Dermis microvascular lymphatic vessel endothelial cell (primary cell): ENCODE measurements around the gene SMAD1. TPM values are rescaled to one million over a fixed set of nuclear protein-coding genes. Genes with fewer than 3 reads are reported as not detected.
A peak's percentile ranks its signal among the peaks of the same experiment; 100 is the strongest.

Experiments
- DNase-seq, 2 donors: peaks; one replicate each; pipeline versions ENCODE4 v3.0.0 to v3.0.0-alpha.2; 2010; ENCODE audit warnings: low read depth in 2 of 2
- total RNA-seq: library from RNA; depleted of rRNA; stranded (reverse); fragments of >200 nt; gene quantifications from 2 replicates; pipeline ENCODE4 v1.2.1, GENCODE V29; 2014

Gene SMAD1
- total RNA-seq, 1 donor from 2014 or later = 68.4 TPM

DNA sequence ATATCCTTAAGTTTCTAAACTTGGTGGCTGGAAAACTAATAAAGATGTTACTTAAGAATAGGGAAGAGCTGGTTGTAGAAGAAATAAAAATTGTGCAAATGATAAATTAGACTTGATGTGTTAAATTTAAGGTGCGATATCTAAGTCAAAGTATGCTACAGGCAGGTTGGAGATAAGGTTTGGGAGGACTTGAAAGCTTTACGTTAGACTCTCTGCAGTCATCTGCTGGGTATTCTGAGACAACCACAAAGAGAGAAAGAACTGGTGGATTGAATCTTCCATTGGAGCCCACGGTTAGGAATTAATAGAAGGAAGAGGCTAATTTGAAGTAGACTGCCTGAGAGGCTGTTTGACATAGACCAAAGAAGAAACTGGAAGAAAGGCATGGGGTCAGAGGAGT, 7.9 kb downstream of the SMAD1 start:
- DNase-seq = no peak

DNA sequence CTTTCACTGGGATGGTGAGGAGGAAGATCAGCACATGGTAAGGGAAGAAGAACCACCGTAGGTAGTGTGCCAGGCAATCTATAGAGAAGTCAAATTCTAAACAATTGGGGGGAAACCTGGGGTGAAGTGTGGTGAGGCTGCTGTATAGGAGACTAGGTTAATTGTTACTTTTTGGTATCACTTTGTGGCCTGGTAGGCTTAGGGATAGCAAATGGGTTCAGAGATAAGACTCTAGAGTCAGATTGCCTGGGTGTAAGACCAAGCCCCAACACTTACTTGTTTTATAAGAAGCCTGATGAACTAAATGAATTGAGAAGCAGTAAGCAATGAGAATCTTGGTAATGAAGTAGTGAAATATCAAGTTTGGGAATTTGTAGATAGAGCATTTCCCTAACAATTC, 8.7 kb downstream of the SMAD1 start:
- no peak for DNase-seq

DNA sequence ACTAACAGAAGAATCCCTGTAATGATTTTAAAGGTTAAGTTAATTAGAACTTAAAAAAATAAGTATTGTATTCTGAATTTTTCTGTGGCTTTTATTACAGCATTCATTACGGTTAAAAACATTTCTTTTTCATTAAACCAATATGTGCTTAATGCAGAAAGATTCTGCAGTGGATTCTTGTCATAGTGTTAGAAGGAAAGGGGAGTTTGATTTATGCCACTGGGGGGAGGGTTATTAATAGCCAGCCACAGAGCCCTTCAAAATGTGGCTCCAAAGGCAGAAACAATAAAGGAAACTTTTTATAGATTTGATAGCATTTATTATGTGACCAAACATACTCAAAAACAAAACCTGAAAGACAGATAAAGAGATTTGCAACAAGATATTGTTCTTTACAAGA, 9.1 kb downstream of the SMAD1 start:
- no peak for DNase-seq

DNA sequence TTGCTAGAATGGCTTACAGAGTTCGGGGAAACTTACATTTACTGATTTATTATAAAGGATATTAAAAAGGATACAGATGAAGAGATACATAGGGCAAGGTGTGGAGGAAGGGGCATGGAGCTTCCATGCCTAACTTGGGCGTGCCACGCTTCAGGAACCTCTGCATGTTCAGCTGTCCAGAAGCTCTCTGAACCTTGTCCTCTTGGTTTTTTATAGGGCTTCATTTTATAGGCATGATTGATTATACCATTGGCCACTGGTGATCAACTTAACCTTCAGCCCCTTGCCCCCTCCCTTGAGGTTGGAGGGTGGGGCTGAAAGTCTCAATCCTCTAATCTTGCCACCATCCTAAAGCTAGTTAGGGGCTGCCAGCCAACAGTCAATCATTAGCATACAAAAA, 10.7 kb downstream of the SMAD1 start:
- DNase-seq = no peak

DNA sequence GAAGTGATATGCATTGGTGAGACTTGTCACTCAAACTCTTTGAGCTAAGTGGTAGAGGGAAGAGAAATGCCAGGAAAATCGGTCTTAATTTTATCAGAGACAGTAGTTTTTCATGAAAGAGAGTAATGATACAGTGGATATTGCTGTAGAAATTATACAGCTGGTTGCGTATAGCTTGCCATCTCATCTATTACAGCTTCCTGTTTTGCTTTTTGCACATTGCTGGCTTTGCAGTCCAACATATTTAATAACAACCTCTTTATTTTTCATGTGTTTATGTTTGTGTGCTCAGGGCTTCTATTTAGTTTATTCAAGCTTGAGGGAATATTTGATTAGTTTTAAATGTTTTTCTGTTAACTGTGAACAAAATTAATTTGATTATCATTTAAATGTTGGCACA, 11.5 kb downstream of the SMAD1 start:
- DNase-seq = peak in 1 of 2 donors; percentile 30

DNA sequence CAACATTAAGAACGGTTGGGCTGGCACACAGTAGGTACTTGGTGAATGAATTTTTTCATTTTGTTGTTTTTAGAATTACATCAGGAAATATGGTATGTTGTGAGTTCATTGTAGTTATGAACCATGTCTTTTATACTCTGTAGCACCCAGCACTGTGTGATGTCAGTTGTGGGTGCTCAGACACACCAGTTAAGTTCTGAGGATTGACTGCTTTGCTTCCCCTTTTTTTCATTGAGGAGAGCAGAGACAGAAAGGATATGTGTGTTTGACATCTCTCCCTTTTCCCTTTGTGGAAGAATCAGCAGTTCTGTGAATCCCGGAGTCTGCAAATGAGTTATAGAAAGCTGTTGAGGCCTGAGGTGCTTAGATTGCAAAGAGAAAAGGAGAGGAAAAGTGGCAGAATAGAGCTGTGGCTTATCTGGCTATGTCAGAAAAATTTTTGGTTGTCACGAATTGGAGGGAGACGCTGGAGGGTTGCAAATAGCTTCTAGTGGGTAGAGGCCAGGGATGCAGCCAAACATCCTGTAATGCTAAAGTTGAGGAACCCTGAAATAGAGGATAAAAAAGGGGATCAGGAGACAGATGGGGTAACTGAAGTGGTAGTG, 13.1 kb downstream of the SMAD1 start:
- DNase-seq = no peak

GRCh38 chr4:145496292-145496691, 14.6 kb downstream of the SMAD1 start:
- no peak for DNase-seq

- DNase-seq = no peak
These were observed 15.8 kb downstream of the SMAD1 start for GRCh38 chr4:145497199-145498149.

GRCh38 chr4:145498430-145498829, 16.8 kb downstream of the SMAD1 start:
- DNase-seq = no peak

- peak; percentile 95 to 99 for DNase-seq
These were observed 19.5 kb downstream of the SMAD1 start for GRCh38 chr4:145501051-145501660.

DNA sequence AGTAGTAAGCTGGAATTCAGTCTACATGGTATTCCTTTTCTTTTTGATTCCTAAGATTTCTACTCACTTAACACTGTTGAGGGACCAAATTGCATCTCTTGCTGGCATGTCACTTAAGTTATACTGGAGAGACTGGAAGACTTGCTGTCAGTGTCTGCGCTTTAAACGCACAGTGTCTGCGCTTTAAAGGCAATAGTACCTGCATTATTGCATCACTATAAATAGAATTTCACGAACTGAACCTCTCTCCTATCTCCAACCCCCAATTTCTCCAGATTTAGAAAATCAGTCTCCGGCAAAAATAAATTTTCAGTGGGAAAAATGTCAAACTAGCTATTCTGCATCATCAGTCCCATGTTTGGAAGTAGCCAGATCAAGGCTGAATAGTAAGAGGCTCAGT, 21.2 kb downstream of the SMAD1 start:
- no peak for DNase-seq

DNA sequence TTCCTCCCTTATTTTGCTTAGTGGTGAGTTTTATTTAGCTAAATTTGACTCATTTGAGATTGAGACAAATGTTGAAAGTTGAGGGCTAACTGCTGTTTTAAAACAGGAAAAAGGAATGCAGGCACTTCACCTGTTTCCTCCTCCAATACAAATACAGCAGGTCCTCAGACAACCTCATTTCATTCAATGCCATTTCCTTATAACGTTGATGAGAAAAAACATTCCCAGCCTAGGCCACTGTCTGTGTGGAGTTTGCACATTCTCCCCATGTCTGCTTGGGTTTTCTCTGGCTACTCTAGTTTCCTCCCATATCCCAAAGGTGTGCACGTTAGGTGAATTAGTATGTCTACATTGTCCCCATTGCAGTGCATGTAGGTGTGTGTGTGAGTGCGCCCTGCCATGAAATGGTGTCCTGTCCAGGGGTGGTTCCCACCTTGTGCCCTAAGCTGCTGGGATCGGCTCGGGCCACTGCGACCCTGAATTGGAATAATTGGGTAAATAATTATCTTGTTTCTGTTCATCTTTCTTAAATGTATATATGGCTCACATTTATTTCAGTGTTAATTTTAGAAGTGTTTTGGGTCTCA, 21.9 kb downstream of the SMAD1 start:
- peak in 1 of 2 donors; percentile 80 for DNase-seq

- DNase-seq = no peak
These were observed 24.3 kb downstream of the SMAD1 start for GRCh38 chr4:145505995-145506394.

- DNase-seq = peak in 1 of 2 donors; percentile 83
These were observed 26.0 kb downstream of the SMAD1 start for GRCh38 chr4:145507636-145508035.

- DNase-seq = peak in 1 of 2 donors; percentile 46
These were observed 30.4 kb downstream of the SMAD1 start for GRCh38 chr4:145511913-145512522.

DNA sequence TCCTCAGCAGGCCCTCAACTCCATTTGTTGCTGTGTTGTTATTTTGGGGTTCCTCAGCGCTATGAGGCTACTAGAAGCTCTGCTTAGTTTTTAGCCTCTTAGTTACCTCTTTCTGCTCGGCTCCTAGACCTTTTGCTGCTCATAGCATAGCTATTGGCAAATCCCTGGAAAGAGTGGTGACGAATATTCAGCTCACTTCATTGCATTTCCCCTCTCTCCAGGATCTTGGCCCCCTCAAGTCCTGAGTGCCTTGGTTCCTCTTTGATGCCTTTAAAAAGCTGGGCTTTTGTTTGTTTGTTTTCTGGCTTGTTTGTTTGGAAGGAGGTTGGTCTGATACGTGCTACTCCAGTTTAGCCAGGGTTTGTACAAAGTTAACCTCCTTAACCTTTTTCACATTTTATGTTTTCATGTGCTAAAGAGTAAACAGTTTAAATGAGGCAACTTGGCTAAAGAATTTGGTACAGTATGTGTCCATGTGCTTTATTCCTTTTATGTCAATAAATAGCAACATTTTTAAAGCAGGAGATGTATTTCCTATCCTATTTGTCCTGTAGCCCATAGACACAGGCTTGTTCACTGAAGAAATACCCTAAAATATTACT, 31.5 kb downstream of the SMAD1 start:
- DNase-seq = no peak

- DNase-seq = no peak
These were observed 38.5 kb downstream of the SMAD1 start for GRCh38 chr4:145520172-145520571.

DNA sequence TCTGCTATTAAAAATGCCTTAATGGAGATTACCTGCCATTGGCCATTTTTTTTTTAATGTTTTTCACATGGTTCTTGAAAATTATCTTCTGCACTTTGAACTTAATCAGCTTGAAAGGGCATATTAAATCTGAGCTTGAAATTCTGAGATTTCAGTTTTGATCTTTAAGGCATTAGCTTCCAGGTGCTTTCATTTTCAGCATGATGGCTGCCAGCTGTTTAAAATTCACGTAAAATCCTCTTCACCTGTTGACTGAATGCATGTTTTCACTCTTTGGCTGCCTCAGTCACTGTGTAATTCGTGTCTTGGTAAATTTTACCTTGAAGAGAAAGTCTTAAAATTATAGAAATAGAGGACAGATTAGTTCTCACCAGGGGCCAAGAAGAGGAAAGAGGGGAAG, 39.6 kb downstream of the SMAD1 start:
- no peak for DNase-seq

GRCh38 chr4:145523117-145523516, 41.5 kb downstream of the SMAD1 start:
- DNase-seq = no peak

DNA sequence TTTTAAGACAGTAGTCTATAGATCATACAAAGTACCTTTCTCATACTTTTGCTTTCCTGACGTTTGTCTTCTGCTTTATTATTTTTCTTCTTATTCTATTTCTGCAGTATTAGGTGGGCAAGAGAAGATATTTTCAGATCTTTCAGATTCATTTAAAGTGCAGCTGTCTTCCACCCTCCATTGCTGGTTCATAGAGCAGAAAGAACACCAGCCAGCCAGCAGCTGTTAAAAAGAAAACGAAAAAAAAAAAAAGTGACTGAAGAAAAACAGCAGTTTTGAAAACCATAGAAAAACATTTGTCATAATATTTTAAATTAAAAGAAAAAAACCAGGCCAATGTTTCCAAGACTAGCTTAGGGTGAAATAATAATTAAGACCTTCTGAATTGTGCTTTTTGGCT, 42.9 kb downstream of the SMAD1 start:
- no peak for DNase-seq

- DNase-seq = no peak
These were observed 43.7 kb downstream of the SMAD1 start for GRCh38 chr4:145525291-145525740.
